NCI-H1417 (cell line): Measurements from ENCODE around the gene STK33.

ENCODE experiments used
- DNase-seq, 3 experiments: peaks; one replicate each; lab custom pipeline; 2025; lab: John Stamatoyannopoulos, UW

STK33 gene

GRCh38 chr11:8603696-8604077 lies 9.7 kb upstream of the STK33 start:
- DNase-seq, result no peak

- no peak for DNase-seq
Measured at GRCh38 chr11:8601376-8602133, 7.5 kb upstream of the STK33 start.

- no peak for DNase-seq
Measured at GRCh38 chr11:8598506-8598905, 4.5 kb upstream of the STK33 start.

GRCh38 chr11:8597182-8597581 lies 3.2 kb upstream of the STK33 start:
- DNase-seq, result peak in 2 of 3 experiments; percentile 7 to 71

GRCh38 chr11:8596504-8597046 lies 2.5 kb upstream of the STK33 start:
- peak in 1 of 3 experiments; percentile 30 for DNase-seq

- peak in 1 of 3 experiments; percentile 61 for DNase-seq
Measured at GRCh38 chr11:8593455-8593854, 573 bp downstream of the STK33 start.

GRCh38 chr11:8587915-8588314 lies 6.1 kb downstream of the STK33 start:
- DNase-seq, result no peak

- no peak for DNase-seq
Measured at GRCh38 chr11:8586805-8587204, 7.2 kb downstream of the STK33 start.

GRCh38 chr11:8586184-8586583 lies 7.8 kb downstream of the STK33 start:
- no peak for DNase-seq

GRCh38 chr11:8584511-8584910 lies 9.5 kb downstream of the STK33 start:
- DNase-seq, result peak in 1 of 3 experiments; percentile 18

- no peak for DNase-seq
Measured at GRCh38 chr11:8584082-8584481, 9.9 kb downstream of the STK33 start.

GRCh38 chr11:8581300-8581699 lies 12.7 kb downstream of the STK33 start:
- DNase-seq, result no peak

GRCh38 chr11:8577791-8578581 lies 16.0 kb downstream of the STK33 start:
- no peak for DNase-seq

- DNase-seq, result no peak
Measured at GRCh38 chr11:8574798-8575197, 19.2 kb downstream of the STK33 start.

- DNase-seq, result no peak
Measured at GRCh38 chr11:8573777-8574176, 20.3 kb downstream of the STK33 start.

GRCh38 chr11:8567602-8568198 lies 26.3 kb downstream of the STK33 start:
- no peak for DNase-seq

- DNase-seq, result peak; percentile 9 to 72 (median 60)
Measured at GRCh38 chr11:8566613-8567210, 27.3 kb downstream of the STK33 start.

- no peak for DNase-seq
Measured at GRCh38 chr11:8564526-8564925, 29.5 kb downstream of the STK33 start.

- no peak for DNase-seq
Measured at GRCh38 chr11:8561461-8561860, 32.6 kb downstream of the STK33 start.

GRCh38 chr11:8558436-8558835 lies 35.6 kb downstream of the STK33 start:
- DNase-seq, result no peak

- DNase-seq, result peak in 2 of 3 experiments; percentile 18 to 53
Measured at GRCh38 chr11:8545698-8546366, 48.2 kb downstream of the STK33 start.

GRCh38 chr11:8544807-8545206 lies 49.2 kb downstream of the STK33 start:
- DNase-seq, result no peak
